ENCODE data around the gene DNAH6.

DNAH6 gene

DNA sequence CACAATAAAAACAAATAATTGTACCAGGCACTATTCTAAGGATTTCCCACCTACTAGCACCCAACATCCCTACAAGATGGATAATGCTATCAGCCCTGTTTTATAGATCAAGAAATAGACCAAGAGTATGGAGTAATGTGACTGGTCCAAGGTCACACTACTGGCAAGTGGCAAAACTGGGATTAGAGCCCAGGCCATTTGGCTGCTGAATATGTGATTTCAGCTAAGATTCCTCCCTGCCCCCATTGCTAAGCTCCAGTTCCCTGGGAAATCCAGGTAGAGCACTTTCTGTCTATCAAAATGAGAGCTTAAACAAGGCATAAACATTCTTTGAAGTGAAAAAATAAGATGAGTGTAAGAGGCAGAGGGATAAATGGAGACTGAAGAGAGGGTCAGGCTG lies 157.8 kb downstream of the DNAH6 start:
- POLR2A ChIA-PET = no interaction called here
- TF ChIP-seq L3MBTL2 (conservative IDR thresholded peaks at IDR 0.05) (no peak), FOXK2 (IDR thresholded peaks at IDR 0.05) (no peak), ARNT (IDR thresholded peaks at IDR 0.05) (no peak), LEF1 (IDR thresholded peaks at IDR 0.05; ENCODE audit: borderline replicate concordance) (no peak), ELF4 (IDR thresholded peaks at IDR 0.05) (no peak), FOXM1 (IDR thresholded peaks at IDR 0.05; ENCODE audit: borderline replicate concordance) (no peak), TARDBP (IDR thresholded peaks at IDR 0.05) (no peak), NFRKB (IDR thresholded peaks at IDR 0.05) (no peak), BHLHE40 (IDR thresholded peaks at IDR 0.05; ENCODE audit: borderline replicate concordance) (no peak), HDGF (IDR thresholded peaks at IDR 0.05; ENCODE audit: borderline replicate concordance) (no peak), SUZ12 (IDR thresholded peaks at IDR 0.05) (no peak), SP1 (IDR thresholded peaks at IDR 0.05) (no peak), CTBP1 (IDR thresholded peaks at IDR 0.05; ENCODE audit: borderline replicate concordance) (no peak), FOXA1 (IDR thresholded peaks at IDR 0.05) (no peak), ZNF384 (IDR thresholded peaks at IDR 0.05) (no peak)
- TF ChIP-seq, protein P1, sequence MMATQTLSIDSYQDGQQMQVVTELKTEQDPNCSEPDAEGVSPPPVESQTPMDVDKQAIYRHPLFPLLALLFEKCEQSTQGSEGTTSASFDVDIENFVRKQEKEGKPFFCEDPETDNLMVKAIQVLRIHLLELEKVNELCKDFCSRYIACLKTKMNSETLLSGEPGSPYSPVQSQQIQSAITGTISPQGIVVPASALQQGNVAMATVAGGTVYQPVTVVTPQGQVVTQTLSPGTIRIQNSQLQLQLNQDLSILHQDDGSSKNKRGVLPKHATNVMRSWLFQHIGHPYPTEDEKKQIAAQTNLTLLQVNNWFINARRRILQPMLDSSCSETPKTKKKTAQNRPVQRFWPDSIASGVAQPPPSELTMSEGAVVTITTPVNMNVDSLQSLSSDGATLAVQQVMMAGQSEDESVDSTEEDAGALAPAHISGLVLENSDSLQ (IDR thresholded peaks at IDR 0.05) = no peak
- no peak for DNase-seq (ENCODE audit: extremely low spot score)
- CTCF ChIA-PET = no interaction called here

DNA sequence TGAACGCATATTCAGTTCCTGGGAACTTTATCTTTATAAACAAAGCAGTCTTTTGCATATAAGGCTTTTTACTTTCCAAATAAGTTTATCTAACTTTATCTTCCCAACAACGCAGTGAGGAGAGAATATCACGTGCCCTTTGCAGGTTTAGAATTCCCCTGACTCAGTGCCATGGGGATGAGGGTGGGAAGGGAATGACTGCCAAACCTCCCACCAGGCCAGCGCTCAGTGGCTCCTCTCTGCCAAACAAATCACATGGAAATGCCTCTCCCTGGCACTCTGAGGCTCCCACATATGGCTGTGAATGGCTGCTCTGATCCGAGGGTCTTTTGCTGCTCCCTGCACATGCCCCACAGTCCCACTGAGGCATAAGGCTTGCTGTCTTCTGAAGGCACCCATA lies 158.3 kb downstream of the DNAH6 start:
- TF ChIP-seq LEF1 (IDR thresholded peaks at IDR 0.05; ENCODE audit: borderline replicate concordance) (no peak), FOXA1 (IDR thresholded peaks at IDR 0.05) (no peak), TARDBP (IDR thresholded peaks at IDR 0.05) (no peak), CTBP1 (IDR thresholded peaks at IDR 0.05; ENCODE audit: borderline replicate concordance) (no peak), SUZ12 (IDR thresholded peaks at IDR 0.05) (no peak), NFRKB (IDR thresholded peaks at IDR 0.05) (no peak), L3MBTL2 (conservative IDR thresholded peaks at IDR 0.05) (no peak), ELF4 (IDR thresholded peaks at IDR 0.05) (no peak)
- CTCF ChIA-PET = no interaction called here
- no peak for DNase-seq (ENCODE audit: extremely low spot score)
- POLR2A ChIA-PET = no interaction called here

DNA sequence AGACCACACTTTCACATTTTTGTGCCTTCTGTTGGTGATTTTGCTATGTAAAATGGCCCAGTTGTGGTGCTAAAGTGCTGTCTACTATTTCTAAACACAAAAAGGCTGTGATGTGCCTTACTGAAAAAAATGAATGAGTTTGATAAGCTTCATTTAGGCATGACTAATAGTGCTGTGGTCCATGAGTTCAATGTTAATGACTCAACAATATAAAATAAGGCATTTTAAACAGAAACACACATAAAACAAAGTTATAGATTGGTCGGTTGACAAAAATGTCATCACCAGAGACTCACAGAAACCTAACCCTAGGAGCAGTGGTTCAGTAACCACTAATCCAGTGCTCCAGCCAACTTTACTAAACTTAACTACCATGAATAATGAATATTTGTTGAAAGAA lies 160.0 kb downstream of the DNAH6 start:
- POLR2A ChIA-PET = no interaction called here
- DNase-seq (ENCODE audit: extremely low spot score) = no peak
- CTCF ChIA-PET = no interaction called here
- TF ChIP-seq FOXM1 (IDR thresholded peaks at IDR 0.05; ENCODE audit: borderline replicate concordance) (no peak), ZNF384 (IDR thresholded peaks at IDR 0.05) (no peak), FOXK2 (IDR thresholded peaks at IDR 0.05) (no peak), SUZ12 (IDR thresholded peaks at IDR 0.05) (no peak), LEF1 (IDR thresholded peaks at IDR 0.05; ENCODE audit: borderline replicate concordance) (no peak), HDGF (IDR thresholded peaks at IDR 0.05; ENCODE audit: borderline replicate concordance) (no peak), SP1 (IDR thresholded peaks at IDR 0.05) (no peak), ARNT (IDR thresholded peaks at IDR 0.05) (no peak), CTBP1 (IDR thresholded peaks at IDR 0.05; ENCODE audit: borderline replicate concordance) (no peak), TARDBP (IDR thresholded peaks at IDR 0.05) (no peak), FOXA1 (IDR thresholded peaks at IDR 0.05) (no peak), NFRKB (IDR thresholded peaks at IDR 0.05) (no peak), BHLHE40 (IDR thresholded peaks at IDR 0.05; ENCODE audit: borderline replicate concordance) (no peak), ELF4 (IDR thresholded peaks at IDR 0.05) (no peak)
- TF ChIP-seq, protein P1 (IDR thresholded peaks at IDR 0.05) = no peak

DNA sequence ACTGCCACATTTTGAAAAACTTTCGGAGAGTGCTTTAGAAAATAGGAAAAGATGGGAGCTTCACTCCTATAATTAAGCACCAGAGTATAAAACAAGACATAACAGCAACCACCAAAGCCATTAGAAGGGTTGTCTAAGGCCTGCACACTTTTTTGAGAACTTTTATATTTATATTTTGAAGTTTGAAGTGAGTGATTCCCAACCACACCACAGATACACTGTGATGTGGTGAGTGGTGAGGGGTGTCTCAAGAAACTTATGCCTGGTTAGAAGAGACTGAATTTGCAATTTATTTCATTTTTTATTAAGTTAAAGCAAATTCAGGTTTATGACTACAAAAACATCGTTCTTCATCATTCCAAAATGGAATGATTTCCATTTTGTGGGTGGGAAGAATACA lies 161.9 kb downstream of the DNAH6 start:
- CTCF ChIA-PET = no interaction called here
- TF ChIP-seq FOXA1 (IDR thresholded peaks at IDR 0.05) (no peak), SP1 (IDR thresholded peaks at IDR 0.05) (no peak), FOXK2 (IDR thresholded peaks at IDR 0.05) (no peak), FOXM1 (IDR thresholded peaks at IDR 0.05; ENCODE audit: borderline replicate concordance) (no peak), L3MBTL2 (conservative IDR thresholded peaks at IDR 0.05) (no peak), HDGF (IDR thresholded peaks at IDR 0.05; ENCODE audit: borderline replicate concordance) (no peak), BHLHE40 (IDR thresholded peaks at IDR 0.05; ENCODE audit: borderline replicate concordance) (no peak), TARDBP (IDR thresholded peaks at IDR 0.05) (no peak), ARNT (IDR thresholded peaks at IDR 0.05) (no peak), NFRKB (IDR thresholded peaks at IDR 0.05) (no peak), SUZ12 (IDR thresholded peaks at IDR 0.05) (no peak), ELF4 (IDR thresholded peaks at IDR 0.05) (no peak), CTBP1 (IDR thresholded peaks at IDR 0.05; ENCODE audit: borderline replicate concordance) (no peak)
- DNase-seq (ENCODE audit: extremely low spot score) = no peak

DNA sequence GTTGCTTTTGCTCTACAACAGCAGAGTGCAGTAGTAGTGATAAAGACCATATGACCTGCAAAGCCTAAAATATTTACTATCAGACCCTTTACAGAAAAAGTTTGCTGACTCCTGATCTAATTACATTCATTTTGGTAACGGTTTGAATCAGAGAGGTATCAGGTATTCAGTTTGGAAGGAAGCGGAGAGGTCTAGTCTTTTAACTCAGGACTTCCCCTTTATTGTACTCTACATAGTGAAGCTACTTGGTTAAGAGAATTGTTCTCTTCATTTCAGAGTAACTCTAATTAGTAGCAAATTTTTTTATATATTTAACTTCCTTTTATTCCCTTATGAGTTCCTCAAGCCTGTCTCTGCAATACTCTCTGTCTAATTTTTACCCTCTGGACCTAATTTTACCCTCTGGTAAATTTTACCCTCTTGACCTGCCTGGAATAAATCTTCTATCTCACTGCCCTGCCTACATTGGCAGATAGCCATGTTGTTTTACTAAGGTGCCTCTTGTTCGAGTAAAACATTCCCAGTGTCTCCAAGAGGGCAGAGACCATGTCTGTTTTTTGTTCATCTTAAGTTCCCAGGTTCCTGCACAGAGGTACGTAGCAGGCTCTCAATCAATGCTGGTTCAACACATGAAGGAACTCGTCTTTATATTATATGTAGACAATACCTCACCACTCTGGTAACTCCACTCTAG lies 170.6 kb downstream of the DNAH6 start:
- ChIA-PET CTCF (no interaction called here), POLR2A (no interaction called here)
- DNase-seq (ENCODE audit: extremely low spot score) = no peak
- TF ChIP-seq TARDBP (IDR thresholded peaks at IDR 0.05) (no peak), L3MBTL2 (conservative IDR thresholded peaks at IDR 0.05) (no peak), BHLHE40 (IDR thresholded peaks at IDR 0.05; ENCODE audit: borderline replicate concordance) (no peak), CTBP1 (IDR thresholded peaks at IDR 0.05; ENCODE audit: borderline replicate concordance) (no peak), ARNT (IDR thresholded peaks at IDR 0.05) (no peak), ELF4 (IDR thresholded peaks at IDR 0.05) (no peak), SUZ12 (IDR thresholded peaks at IDR 0.05) (no peak), HDGF (IDR thresholded peaks at IDR 0.05; ENCODE audit: borderline replicate concordance) (no peak), FOXM1 (IDR thresholded peaks at IDR 0.05; ENCODE audit: borderline replicate concordance) (no peak), LEF1 (IDR thresholded peaks at IDR 0.05; ENCODE audit: borderline replicate concordance) (no peak), ZNF384 (IDR thresholded peaks at IDR 0.05) (no peak), SP1 (IDR thresholded peaks at IDR 0.05) (no peak), FOXA1 (IDR thresholded peaks at IDR 0.05) (no peak), FOXK2 (IDR thresholded peaks at IDR 0.05) (no peak), NFRKB (IDR thresholded peaks at IDR 0.05) (no peak)
- TF ChIP-seq, protein P1 (IDR thresholded peaks at IDR 0.05) = no peak

More for the DNA sequence above, 161.9 kb downstream of the DNAH6 start:
- POLR2A ChIA-PET = no interaction called here

All from HEK293T (cell line).